GM21381 (cell line): ENCODE data around the gene GPR152.
"Not testable (repeated sequence)": the region's sequence is repeated elsewhere in the genome, so short reads cannot be mapped to it uniquely, and the experiment has no call there.

Source experiments
- ATAC-seq: cut with Tn5 transposase; IDR thresholded peaks from one replicate; pipeline ENCODE4 v1.9.1; 2021; ENCODE audit warnings: mild to moderate bottlenecking, moderate library complexity; ENCODE audit not compliant: unreplicated experiment

Gene GPR152

DNA sequence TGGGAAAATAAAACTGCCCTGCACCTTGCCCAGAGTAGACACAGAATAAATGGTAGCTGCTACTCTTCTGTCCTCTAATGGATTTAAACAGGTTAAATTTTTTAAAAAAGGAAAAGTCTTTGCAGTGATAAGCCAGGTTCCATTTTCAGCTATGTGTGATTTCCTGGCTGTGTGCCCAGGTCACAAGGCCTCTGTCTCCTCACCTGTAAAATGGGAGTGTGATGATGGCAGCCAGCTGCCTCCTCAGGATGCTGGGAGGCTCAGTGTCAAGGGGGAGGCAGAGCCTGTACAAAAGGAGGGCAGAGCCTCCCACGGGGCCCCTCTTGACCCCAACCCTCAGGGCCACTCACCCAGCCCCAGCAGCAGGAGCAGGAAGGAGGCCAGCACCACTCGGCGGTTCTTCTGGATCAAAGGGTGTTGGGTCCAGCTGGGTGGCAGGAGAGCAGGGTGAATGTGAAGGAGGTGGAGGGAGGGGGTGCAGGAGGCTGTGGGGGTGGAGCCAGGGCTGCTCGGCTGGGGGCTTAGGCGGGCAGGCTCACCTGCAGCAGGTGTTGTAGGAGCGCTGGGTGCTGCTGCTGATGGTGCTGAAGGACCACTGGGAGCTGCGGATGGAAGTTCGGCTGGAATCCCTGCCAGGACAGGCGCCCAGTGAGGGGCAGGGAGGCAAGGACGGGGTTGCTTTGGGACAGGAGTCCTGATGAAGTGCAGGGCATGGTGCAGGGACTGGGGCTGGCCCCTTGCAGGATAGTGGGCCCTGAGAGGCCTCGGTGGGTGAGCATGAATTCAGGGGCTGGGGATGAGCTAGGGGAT is 14.6 kb upstream of the GPR152 start:
- no peak for ATAC-seq

- ATAC-seq, result no peak
These were observed 13.8 kb upstream of the GPR152 start for GRCh38 chr11:67466367-67466766.

DNA sequence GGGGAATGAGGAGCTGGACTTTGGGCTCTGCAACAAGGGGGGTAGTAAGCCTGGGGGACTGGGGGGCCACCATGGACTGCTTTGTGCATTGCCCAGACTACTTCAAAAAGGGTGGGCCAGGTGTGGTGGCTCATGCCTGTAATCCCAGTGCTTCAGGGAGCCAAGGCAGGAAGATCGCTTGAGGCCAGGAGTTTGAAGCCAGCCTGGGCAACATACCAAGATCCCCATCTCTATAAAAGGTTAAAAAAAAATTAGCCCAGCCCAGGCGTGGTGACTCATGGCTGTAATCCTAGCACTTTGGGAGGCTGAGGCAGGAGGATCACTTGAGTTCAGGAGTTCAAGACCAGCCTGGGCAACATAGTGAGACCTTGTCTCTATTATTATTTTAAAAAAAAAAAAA is 13.0 kb upstream of the GPR152 start:
- not testable (repeated sequence) for ATAC-seq

DNA sequence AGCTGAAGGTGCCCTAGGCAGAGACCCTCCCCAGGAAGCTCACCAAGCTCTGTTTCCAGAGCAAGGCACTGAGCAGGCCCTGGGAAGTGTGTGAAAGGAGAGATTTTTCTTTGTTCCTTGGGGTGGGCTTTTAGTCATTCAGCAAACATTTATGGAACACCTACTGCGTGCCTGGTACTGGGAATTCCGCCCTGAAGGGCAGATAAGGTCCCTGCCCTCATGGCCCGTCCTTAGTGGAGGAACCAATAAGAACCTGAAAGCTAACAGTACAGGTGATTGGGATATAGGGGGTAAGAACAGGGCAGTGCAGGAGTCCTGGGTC is 12.6 kb upstream of the GPR152 start:
- ATAC-seq, result no peak

GRCh38 chr11:67464411-67465188 is 12.1 kb upstream of the GPR152 start:
- ATAC-seq, result peak; percentile 56

DNA sequence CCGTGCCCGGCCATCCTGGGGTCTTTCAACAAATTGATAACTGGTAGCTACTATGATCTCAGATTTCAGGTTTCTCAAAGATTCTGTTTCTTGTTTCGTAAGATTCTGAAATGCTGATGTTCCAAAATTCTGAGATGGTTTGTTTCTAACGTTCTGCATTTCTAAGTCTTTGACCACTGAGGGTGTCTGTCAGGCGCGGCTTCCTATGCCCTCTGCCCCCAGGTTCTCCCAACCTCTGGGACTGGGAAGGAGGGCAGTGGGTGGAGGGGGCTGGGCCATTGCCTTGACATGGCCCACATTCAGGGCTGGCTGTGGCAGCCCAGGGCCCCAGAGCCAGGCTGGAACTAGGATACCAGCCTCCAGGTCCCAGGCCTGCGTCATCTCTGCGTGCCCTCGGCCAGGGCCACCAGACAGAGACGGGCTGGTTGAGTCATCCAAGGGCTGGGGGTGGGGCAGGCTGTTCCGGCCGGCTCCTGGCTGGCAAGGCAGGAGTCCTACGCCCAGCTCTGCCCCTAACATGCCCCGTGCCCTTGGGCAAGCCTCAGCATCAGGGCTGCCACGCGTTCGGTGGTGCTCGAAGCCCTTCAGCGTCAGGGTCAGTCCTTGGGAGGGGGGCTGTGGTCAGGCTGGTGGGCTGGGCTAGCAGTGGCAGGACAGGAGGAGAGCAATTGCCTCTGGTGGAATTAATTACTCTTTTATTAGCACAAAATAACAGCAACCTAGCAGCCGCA is 11.3 kb upstream of the GPR152 start:
- no peak for ATAC-seq

DNA sequence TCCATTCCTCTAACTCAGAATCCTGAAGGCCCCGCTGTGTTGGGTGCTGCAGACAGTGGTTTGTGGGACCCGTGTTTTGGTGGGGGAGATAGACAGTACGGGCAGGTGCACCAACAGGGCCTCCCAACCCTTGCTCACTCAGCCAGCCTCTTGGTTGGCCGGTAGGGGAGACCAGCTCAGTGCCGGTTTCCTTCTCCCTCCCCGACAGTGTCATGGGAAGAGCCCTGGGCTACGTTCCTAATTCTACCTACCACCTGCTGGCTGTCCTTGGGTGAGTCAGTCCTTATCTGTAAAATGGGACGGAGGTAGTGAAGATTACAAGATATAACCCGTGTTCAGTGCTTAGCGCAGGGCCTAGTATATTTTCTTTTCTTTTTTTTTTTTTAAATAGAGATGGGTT is 10.7 kb upstream of the GPR152 start:
- no peak for ATAC-seq

DNA sequence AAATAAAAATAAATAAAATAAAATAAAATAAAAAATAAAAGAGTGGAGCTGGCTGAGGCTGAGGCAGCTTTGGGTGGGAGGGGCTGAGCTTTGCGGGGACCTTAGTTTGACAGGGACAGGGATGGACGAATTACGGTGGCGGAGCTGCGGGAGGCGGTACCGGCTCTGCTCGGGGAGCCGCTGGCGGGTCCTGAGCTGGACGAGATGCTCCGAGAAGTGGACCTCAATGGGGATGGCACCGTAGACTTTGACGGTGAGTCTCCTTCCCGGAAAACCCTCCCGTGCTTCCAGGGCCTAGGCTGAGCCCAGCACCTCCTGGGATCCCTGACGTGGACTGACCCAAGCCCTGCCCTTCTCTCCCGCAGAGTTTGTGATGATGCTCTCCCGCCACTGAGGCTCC is 5.7 kb upstream of the GPR152 start:
- no peak for ATAC-seq

DNA sequence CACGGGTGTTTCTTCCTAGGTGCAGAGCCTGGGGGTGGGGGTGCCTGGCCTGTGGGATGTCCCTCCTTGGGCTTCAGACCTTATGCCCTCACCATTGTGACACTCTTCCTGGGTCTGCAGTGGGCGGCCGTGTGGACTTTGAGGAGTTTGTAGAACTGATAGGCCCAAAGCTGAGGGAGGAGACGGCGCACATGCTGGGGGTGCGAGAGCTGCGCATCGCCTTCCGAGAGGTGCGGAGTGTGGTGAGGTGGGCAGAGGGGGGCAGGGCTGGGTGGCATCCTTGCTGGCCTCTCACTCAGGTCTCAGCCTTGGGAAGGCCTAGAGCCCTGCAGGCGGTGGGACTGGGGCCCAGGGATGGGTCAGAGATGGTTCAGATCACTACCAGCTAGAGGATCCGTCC is 4.9 kb upstream of the GPR152 start:
- no peak for ATAC-seq

DNA sequence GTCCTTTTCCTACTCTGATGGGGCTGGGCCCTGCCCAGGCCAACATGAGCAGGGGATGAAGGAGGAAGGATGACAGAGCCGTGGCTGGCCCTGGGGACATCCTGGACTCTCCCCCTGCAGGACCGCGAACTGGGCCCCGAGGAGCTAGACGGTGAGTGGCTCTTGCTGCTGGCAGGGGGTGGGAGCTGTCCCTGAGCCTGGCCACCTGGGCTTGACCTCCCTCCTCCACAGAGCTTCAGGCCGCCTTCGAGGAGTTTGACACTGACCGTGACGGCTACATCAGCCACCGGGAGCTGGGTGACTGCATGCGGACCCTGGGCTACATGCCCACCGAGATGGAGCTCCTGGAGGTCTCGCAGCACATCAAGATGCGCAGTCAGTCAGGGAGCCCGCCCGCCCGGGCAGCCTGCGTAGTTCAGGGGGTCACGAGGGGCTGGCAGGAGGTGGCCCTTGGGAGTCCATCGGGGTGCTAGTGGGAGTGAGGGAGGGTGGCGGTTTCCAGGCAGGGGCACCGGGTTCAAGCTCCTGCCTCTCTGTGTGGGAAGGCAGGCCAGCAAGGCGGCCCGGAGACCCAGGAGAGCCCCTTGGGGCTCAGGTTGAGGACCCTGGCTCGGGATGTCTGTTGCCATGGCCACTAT is 3.7 kb upstream of the GPR152 start:
- ATAC-seq, result no peak

DNA sequence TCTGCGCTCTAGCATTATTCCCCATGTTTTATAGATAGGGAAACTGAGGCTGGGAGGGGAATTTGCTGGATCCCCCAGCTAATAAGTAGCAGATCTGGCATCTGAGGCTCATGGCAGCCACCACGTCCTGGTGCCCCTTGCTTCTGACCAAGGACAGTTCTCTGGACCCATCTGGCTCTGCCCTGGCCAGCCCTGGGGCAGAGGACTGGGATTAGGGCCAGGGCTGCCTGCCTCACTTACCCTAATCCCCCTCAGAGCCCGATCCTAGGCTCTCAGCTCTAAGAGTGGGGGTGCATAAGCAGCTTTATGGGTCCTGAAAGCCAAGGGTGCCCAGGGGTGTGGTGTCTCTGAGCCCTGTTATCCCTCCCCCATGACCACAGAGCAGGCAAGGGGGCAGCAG is 2.5 kb upstream of the GPR152 start, which contains the start of gene CABP4:
Gene CABP4, plus strand, starts transcription at position 301 of the 400 bp plus-strand sequence. Its CDS starts 70 bp downstream, at position 371.
- no peak for ATAC-seq

GRCh38 chr11:67453816-67454732 is 1.5 kb upstream of the GPR152 start:
- no peak for ATAC-seq

GRCh38 chr11:67451658-67451976 is 912 bp downstream of the GPR152 start:
- ATAC-seq, result no peak

- no peak for ATAC-seq
These were observed 1.5 kb downstream of the GPR152 start for GRCh38 chr11:67450796-67451657.

DNA sequence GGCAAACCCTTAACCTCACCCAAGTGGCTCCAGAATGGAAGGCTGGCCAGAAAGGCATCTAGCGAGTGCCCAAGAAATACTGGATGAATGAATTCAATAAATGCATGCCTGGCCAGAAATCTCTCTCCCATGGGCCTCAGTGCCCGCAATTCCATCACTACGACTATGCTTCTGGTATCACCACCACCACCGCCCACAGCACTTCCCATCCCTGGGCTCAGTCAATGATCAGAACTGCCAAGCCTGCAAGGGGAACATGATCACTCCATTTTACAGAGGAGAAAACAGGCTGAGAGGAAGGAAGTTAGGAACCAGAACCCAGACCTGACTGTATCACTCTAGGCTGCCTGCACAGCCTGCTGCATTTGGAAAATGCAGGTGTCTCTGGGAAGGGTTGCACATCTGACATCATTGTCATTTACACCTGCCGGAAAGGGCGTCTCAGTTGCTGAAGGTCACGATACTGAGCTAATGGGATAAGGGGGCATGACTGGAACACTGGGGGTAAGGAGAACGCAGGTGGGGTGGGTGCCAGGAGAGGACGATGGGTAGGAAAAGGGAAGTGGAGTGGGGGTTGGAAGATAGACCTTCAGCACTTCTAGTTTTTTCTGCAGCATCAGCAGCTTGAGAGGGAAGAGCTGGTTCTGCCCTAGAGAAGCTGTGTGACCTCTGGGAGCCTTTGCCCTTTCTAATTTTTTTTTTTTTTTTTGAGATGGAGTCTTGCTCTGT is 3.2 kb downstream of the GPR152 start:
- ATAC-seq, result no peak

DNA sequence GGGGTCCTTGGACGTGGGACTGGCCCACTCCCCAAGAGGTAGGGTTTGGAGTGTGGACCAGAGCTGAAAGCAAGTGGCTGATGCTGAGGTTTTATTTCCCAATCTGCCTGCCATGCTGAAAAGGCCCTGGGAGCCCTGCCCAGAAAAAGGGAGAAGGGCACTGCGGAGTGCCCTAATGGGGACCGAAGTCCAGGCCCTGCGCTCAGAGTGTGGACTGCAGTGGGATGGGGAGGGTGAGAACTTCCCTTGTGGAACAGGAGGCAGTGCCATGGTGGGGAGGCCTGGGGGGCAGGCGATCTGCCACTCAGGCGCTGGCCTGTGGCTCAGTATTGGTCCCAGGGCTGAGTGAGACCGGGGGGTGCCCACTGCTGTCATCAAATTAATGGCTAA is 4.3 kb downstream of the GPR152 start:
- no peak for ATAC-seq

DNA sequence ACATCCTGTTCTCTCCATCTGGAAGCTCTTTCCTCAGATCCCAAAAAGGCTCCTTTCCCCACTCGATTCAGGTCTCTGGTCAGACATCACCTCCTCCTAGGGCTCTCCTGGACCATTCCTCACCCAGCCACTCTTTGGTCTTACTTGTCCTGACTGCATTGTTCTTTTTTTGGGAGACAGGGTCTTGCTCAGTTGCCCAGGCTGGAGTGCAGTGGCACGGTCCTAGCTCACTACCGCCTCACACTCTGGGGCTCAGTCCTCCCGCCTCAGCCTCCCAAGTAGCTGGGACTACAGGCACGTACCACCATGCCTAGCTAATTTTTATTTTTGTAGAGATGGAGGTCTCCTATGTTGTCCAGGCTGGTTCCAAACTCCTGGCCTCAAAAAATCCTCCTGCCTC is 7.0 kb downstream of the GPR152 start:
- no peak for ATAC-seq

GRCh38 chr11:67442504-67443404 is 9.8 kb downstream of the GPR152 start:
- ATAC-seq, result no peak
